ENCODE data around the gene PRRT2.
A peak's percentile ranks its signal among the peaks of the same experiment; 100 is the strongest.

PRRT2 gene

GRCh38 chr16:29839822-29840221 is 27.8 kb downstream of the PRRT2 start:
- DNase-seq (ENCODE audit: low read depth), result no peak
- TF ChIP-seq CTCF (IDR thresholded peaks at IDR 0.05; ENCODE audit: low read length, missing control alignments), result no peak
- no peak overlapping the region for H3K4me3 ChIP-seq (replicated peaks; ENCODE audit: low read depth, low read length)

- no peak for TF ChIP-seq CTCF (IDR thresholded peaks at IDR 0.05; ENCODE audit: low read length, missing control alignments)
- DNase-seq (ENCODE audit: low read depth), result no peak
- H3K4me3 ChIP-seq (replicated peaks; ENCODE audit: low read depth, low read length), result no peak overlapping the region
Measured at GRCh38 chr16:29840240-29840639, 28.2 kb downstream of the PRRT2 start.

- TF ChIP-seq CTCF (IDR thresholded peaks at IDR 0.05; ENCODE audit: low read length, missing control alignments), result no peak
- no peak for DNase-seq (ENCODE audit: low read depth)
- H3K4me3 ChIP-seq (replicated peaks; ENCODE audit: low read depth, low read length), result no peak overlapping the region
Measured at GRCh38 chr16:29841631-29842030, 29.6 kb downstream of the PRRT2 start.

DNA sequence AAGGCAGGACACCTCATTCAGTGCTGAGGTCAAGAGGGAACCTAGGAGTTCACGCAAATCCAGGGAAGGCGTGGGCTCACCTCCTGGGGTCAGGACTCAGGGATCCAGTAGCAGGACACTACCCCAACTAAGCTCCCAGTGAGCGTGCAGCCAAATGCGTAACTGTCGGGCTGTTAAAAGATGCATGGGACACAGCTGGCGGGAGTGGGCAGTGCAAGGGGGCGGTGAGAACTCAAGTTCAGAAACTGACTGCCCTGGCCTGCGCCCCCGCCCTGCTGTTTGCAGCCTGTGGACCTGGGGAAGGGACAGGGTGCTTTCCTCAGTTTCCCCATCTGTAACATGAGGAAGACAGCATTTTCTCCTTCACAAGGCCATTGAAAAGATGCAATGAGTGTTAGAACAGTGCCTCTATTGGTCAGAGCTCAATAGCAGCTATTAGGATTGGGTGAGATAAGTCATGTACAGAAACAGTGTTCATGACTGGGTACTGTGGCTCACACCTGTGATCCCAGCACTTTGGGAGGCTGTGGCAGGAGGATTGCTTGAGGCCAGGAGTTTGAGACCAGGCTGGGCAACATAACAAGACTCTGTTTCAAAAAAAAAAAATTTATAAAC is 30.8 kb downstream of the PRRT2 start:
- H3K4me3 ChIP-seq (replicated peaks; ENCODE audit: low read depth, low read length), result no peak overlapping the region
- TF ChIP-seq CTCF (IDR thresholded peaks at IDR 0.05; ENCODE audit: low read length, missing control alignments), result no peak
- no peak for DNase-seq (ENCODE audit: low read depth)

DNA sequence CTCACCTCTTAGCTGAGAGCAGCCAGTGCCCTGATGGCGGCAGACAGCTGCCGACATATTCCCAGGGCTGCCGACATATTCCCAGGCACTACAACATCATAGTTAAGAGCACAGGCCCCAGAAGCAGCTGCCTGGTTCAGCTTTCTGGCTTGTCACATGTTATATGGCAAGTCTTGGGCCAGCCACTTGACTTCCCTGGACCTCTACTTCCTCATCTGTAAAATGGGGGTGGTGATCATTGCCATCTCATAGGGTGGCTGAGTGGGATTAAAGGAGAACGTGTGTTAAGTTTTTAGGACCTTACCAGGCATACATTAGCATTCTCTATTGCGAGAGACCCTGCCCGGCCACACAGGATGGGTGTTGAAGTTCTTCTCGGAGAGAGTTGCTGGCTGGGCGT is 31.9 kb downstream of the PRRT2 start:
- H3K4me3 ChIP-seq (replicated peaks; ENCODE audit: low read depth, low read length), result no peak overlapping the region
- no peak for DNase-seq (ENCODE audit: low read depth)
- TF ChIP-seq CTCF (IDR thresholded peaks at IDR 0.05; ENCODE audit: low read length, missing control alignments), result no peak

- TF ChIP-seq CTCF (IDR thresholded peaks at IDR 0.05; ENCODE audit: low read length, missing control alignments), result no peak
- H3K4me3 ChIP-seq (replicated peaks; ENCODE audit: low read depth, low read length), result no peak overlapping the region
- peak; percentile 69 for DNase-seq (ENCODE audit: low read depth)
Measured at GRCh38 chr16:29844575-29845331, 32.8 kb downstream of the PRRT2 start.

- no peak overlapping the region for H3K4me3 ChIP-seq (replicated peaks; ENCODE audit: low read depth, low read length)
- DNase-seq (ENCODE audit: low read depth), result no peak
Measured at GRCh38 chr16:29845656-29846055, 33.7 kb downstream of the PRRT2 start.

More at GRCh38 chr16:29845656-29846055, 33.7 kb downstream of the PRRT2 start:
- TF ChIP-seq CTCF (IDR thresholded peaks at IDR 0.05; ENCODE audit: low read length, missing control alignments), result no peak
